DMS53 treated with DMSO at 0.1 percent for 48 hours (cell line): Measurements from ENCODE around the gene B3GALT4.
"Not testable (repeated sequence)": the region's sequence is repeated elsewhere in the genome, so short reads cannot be mapped to it uniquely, and the experiment has no call there.

Source experiments
- DNase-seq: peaks from one replicate; lab custom pipeline; 2025; ENCODE audit not compliant: unreplicated experiment; lab: John Stamatoyannopoulos, UW

B3GALT4 gene

GRCh38 chr6:33276864-33277662 lies at the start of gene B3GALT4:
B3GALT4 (plus strand) TSS chr6:33277123; CDS start chr6:33277420, 297 bp downstream.
- peak; percentile 84 for DNase-seq

DNA sequence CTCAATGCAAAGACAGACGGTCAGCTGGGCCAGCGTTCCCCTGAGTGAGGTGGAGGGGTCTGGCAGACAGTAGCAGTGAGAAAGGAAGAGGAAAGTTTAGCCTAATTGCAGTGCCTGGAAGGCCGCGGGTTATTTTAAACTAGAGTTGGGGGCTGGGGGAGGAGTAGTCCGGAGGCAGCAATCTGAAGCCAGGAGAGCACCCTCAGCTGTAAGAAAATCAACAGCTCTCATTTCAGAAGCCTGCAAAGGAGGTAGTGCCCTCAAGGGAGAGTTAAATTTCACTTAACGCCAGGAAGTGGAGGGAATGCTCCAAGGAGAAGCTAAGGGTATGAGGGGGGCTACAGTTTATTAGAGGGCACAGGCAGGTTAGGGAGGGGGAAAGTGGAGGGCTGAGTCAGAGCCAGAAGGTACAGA lies 41.7 kb upstream of the B3GALT4 start:
- DNase-seq: no peak

GRCh38 chr6:33236328-33236727 lies 40.6 kb upstream of the B3GALT4 start:
- DNase-seq: no peak

DNA sequence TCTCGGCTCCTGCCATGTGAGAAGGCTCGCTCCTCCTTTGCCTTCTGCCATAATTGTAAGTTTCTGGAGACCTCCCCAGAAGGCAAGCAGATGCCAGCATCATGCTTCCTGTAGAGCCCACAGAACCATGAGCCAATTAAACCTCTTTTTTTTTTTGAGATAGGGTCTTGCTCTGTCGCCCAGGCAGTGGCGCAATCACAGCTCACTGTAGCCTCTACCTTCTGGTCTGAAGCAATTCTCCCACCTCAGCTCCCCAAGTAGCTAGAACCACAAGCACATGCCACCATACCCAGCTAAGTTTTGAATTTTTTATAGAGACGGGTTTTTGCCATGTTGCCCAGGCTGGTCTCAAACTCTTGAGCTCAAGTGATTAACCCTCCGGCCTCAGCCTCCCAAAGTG lies 40.1 kb upstream of the B3GALT4 start:
- DNase-seq: no peak

DNA sequence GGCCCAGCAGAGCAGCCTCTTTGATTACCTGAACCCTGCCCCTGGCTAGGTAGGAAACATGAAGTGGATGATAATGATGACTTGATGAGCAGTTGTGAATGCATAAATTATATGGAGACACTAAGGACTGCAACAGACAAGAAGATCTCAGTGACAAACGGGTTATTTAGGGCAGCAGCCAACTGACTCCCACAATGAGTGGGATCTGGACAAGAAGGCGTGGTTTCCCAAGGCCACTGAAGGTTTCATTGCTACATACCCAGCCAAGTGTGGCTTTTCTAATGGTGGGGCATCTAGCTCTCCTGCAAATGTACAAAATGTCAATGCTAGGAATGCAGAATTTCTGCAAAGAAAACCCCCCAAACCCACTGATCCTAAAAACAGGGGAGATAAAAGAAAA lies 39.2 kb upstream of the B3GALT4 start:
- no peak for DNase-seq

DNA sequence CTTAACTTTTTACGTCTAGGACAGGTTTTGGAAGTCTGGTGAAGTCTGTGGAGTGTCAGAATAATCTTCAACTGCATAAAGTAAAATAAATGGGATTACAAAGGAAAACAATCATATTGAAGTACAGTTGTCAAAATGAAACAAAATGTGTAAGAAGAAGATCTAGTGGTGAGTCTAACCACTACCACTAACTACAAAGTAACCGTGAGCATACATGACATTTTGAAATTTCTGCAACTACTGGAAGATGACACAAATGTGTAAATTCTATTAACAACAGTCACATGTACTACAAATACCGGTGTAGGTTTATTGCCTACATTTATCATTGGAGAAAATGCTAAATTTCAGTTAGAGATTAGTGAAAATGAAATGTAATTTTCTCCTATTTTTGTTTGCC lies 35.0 kb upstream of the B3GALT4 start:
- no peak for DNase-seq

- no peak for DNase-seq
Observed at GRCh38 chr6:33243476-33243875, 33.4 kb upstream of the B3GALT4 start.

DNA sequence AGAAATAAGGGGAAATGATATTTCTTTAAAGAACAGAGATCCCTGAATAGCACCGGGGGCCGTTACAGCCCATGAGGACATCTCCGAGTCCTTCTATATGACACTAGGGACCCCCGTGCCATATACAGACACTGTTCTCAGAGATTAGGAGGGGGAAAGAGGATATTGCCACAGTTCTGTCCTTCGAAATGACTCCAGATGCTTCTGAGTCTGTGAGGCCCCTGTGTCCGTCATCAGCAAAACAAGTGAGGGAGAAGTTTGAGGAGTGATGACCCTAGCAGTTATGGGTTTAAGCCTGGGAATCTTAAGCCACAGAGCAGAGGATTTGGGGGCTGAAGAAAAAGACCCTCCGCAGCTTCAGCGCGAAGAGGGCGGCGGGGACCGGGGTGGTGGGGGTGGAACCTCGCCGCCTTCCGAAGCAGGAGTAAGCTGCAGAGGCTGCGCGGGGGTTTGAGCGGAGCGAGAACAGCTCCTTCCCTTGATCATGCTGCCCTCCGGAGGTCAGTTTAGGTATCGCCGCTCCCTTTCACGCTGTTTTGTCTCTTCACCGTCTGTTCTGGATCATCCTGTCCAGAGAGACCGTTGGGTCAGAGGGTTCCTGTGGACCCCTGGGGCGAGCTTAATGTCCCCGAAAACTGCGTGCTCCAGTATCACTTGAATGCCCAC lies 28.8 kb upstream of the B3GALT4 start:
- peak; percentile 74 for DNase-seq

DNA sequence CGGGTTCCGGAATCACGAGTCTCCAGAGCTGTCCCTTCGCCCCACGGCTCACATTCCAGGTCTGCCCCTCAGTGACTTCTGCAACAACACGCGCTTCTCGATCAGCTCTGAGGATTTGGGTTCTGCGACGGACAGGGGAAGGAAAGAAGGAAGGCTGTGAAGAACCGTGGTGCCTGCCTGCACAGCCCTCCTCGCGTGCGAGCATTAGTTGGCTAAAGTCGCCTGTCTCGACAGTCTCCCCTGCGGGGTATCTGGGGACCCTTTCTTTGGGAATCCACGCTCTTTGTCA lies 28.3 kb upstream of the B3GALT4 start:
- peak; percentile 61 for DNase-seq

DNA sequence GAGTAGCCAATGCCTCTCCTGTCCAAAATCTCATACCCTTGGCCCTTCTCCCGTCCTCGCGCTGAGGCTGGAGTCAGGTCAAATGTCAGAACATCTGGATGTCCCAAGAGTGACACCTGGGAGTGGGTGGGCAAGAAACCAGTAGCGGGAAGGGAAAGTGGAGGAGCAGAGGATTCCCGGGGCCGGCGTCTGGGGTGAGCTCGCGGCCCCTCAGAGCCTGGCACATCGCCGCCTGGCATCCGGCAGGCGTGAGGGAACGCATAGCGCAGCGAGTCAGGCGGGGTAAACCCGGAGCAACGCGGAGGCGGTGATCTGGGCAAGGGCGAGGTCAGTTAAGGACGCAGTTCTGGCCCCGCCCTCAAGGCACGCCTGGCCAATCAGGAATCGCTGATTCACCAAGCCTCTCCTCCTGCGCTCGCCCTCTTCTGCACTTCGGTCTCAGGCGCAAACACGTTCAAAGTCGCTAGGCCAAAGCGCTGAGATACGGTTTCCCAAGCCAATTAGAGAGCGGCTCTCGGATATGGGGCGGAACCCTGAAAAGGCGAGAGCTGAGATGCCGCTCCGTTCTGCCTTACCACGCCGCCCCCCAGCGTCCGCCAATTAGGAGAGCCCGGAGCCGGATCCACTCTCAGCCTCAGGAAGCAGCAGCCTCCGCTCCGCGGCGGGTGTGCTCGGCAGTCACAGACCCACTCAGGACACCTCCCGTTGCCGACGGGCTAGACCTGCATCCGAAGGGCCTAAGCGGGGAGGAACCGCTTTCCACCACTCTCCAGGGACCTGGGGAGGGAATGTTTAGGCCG lies 27.8 kb upstream of the B3GALT4 start:
- DNase-seq: peak; percentile 99

GRCh38 chr6:33249732-33250630 lies 26.9 kb upstream of the B3GALT4 start:
- DNase-seq: no peak

DNA sequence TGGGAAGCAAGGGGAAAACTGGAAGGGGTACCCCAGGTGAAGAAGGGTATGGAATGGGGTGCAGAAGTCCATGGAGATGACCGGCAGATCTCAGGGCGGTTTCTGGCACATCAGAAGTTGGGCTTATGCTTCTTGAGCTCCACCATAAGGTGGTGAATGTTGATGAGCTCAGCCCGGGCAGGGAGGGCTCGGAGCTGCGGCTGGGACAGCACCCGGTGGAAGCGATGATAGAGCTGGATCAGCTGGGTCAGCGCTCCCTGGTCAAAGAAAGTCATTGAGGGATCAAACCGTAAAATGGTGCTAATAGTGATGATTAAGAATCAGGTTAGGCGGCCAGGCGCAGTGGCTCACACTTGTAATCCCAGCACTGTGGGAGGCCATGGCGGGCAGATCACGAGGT lies 26.2 kb upstream of the B3GALT4 start:
- no peak for DNase-seq

DNA sequence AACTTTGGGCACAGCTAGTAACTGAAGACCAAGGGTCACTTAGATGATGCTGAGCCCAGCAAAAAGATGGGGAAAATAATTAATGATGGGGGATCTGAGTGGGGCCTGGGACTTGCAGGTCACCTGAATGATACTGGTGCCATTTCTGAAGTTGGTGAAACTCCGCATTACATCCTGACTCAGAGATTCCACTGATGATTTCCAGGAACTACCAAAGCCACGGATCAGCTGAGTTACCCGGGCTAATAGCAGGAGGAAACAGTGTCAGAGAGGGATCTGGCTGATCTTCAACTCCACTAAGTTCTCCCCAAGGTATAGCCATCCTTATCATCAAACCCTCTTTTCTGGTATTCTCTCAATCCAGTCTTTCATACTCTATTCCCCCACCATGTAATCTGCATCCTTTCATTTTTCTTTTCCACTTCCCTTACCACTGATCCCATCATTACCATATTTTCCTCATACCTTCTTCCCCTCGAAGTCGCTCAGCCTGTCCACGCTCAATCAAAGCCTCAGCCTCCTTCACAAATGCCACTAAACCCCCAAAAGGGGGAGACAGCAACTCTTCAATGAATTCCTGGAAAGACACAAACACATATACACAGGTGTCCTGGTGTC lies 25.4 kb upstream of the B3GALT4 start:
- no peak for DNase-seq

- no peak for DNase-seq
Observed at GRCh38 chr6:33252759-33253158, 24.2 kb upstream of the B3GALT4 start.

GRCh38 chr6:33254591-33254990 lies 22.3 kb upstream of the B3GALT4 start:
- no peak for DNase-seq

DNA sequence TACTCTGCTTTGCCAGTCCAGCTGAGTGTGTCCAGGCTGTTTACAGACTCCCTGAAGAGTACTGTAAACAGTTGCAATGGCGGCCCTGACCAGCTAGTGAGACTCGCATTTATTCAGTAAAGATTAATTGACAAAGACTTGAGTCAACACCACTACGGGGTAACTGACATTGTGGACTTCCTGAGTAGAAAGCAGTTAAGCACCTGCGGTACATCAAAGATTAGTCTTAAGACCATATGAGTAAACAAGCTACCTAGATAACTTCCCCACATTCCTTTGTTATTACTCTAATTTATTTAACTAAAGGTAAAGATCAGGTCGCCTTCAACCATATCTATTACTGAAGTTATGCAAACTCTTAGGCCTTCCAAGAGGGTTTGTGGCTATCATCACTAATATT lies 17.9 kb upstream of the B3GALT4 start:
- DNase-seq: no peak

- DNase-seq: not testable (repeated sequence)
Observed at GRCh38 chr6:33262490-33262889, 14.4 kb upstream of the B3GALT4 start.

GRCh38 chr6:33264015-33264414 lies 12.9 kb upstream of the B3GALT4 start:
- DNase-seq: no peak

GRCh38 chr6:33271117-33271467 lies 5.8 kb upstream of the B3GALT4 start:
- DNase-seq: no peak

DNA sequence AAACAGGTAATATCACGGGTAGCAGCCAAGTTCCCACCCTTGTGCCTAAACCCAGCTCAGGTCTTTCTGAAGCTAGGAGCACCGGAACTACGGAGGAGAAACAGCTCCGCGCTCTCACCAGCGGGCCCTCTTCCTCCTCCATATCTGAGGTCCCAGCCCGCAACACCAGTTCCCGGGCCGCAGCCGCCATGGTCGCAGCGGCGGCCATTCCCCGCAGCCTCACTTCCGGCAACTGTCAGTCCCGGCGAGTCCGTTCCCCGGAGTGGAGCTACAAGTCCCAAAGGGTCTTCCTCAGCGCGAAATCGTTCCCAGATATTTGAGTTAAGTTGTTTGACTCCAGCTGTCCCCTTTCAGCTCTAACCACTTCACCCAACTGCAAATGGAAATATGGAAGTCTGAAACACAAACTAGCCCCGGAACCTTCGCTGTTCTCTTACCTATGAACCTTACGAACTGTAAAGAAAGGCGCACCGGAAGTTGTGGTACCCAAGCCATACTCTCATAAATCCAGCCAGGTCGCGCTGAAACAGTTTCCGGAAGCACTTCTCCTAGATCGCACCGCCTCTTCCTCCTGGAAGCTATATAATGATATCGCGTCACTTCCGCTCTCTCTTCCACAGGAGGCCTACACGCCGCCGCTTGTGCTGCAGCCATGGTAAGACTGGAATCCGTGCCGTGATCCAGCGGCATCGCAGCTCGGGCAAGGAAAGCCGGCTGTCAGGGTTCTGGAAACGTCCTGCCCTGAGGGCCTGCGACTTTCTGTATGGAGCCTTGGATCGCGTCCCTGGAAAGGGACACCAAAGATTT lies 5.3 kb upstream of the B3GALT4 start, which contains the start of the genes RPS18 and VPS52:
Gene RPS18 (plus strand): TSS at position 608 of the 807 bp plus-strand sequence. CDS start 45 bp downstream, at position 653.
Gene VPS52 (minus strand): TSS at position 409 of the 807 bp plus-strand sequence. CDS start 201 bp downstream, at position 208.
- peak; percentile 92 for DNase-seq
